GM23248 (cell line): ENCODE measurements around the gene EMP2.

Source experiments
- EZH2 ChIP-seq: fragments of 200-600 bp; sonication (generic); IDR thresholded peaks from 2 replicates; pipeline ENCODE4 v1.6.1; 2018; ENCODE audit warnings: antibody characterized with exemption, mild to moderate bottlenecking; ENCODE audit not compliant: insufficient read depth, poor library complexity, severe bottlenecking
- EZH2phosphoT487 ChIP-seq: fragments of 200-600 bp; sonication (generic); IDR thresholded peaks from 2 replicates; pipeline ENCODE4 v1.6.1; 2018; ENCODE audit warnings: antibody characterized with exemption, moderate library complexity, mild to moderate bottlenecking, low read depth; ENCODE audit not compliant: insufficient read depth

- no peak for TF ChIP-seq EZH2phosphoT487
- TF ChIP-seq EZH2, result no peak
These were observed 85.4 kb downstream of the EMP2 start for GRCh38 chr16:10495031-10495345.
